MM.1S (cell line): ENCODE measurements around the gene MYO1H.
A peak's percentile ranks its signal among the peaks of the same experiment; 100 is the strongest.

Experiments used
- DNase-seq: peaks from one replicate; pipeline ENCODE4 v3.0.0-alpha.2; 2015
- H2AFZ ChIP-seq: fragments of 300-600 bp; sonication (generic); 2 replicates; pipeline ENCODE4 v1.6.0; 2016; ENCODE audit warnings: antibody characterized with exemption, low read length
- H3F3A ChIP-seq: fragments of 300-600 bp; sonication (generic); 2 replicates; pipeline ENCODE4 v1.6.1; 2016; ENCODE audit warnings: mild to moderate bottlenecking, antibody characterized with exemption, low read length, moderate library complexity, mixed read lengths; ENCODE audit not compliant: insufficient read depth
- H3K27ac ChIP-seq: fragments of 300-600 bp; sonication (generic); 2 replicates; pipeline ENCODE4 v1.5.1; 2016; ENCODE audit warnings: mild to moderate bottlenecking, low read length
- H3K27me3 ChIP-seq: fragments of 300-600 bp; sonication (generic); replicated peaks from 2 replicates; pipeline ENCODE4 v1.6.0; 2016; ENCODE audit warnings: low read length; ENCODE audit not compliant: insufficient read depth
- H3K36me3 ChIP-seq: fragments of 300-600 bp; sonication (generic); replicated peaks from 2 replicates; pipeline ENCODE4 v1.6.1; 2016; ENCODE audit warnings: mild to moderate bottlenecking, low read length, mixed read lengths; ENCODE audit not compliant: insufficient read depth
- H3K4me1 ChIP-seq: fragments of 300-600 bp; sonication (generic); 2 replicates; pipeline ENCODE4 v1.6.1; 2016; ENCODE audit warnings: low read length, mixed read lengths
- H3K4me2 ChIP-seq: fragments of 300-600 bp; sonication (generic); 2 replicates; pipeline ENCODE4 v1.6.0; 2016; ENCODE audit warnings: low read depth, low read length
- H3K4me3 ChIP-seq: fragments of 300-600 bp; sonication (generic); 2 replicates; pipeline ENCODE4 v1.5.1; 2016; ENCODE audit warnings: low read length, mixed read lengths
- H3K79me2 ChIP-seq: fragments of 300-600 bp; sonication (generic); 2 replicates; pipeline ENCODE4 v1.6.1; 2016; ENCODE audit warnings: mixed run types, low read length, mixed read lengths
- H3K9ac ChIP-seq: fragments of 300-600 bp; sonication (generic); 2 replicates; pipeline ENCODE4 v1.6.1; 2016; ENCODE audit warnings: low read length, mixed read lengths
- H3K9me2 ChIP-seq: fragments of 300-600 bp; sonication (generic); replicated peaks from 2 replicates; pipeline ENCODE4 v1.6.1; 2016; ENCODE audit warnings: mild to moderate bottlenecking, low read length, mixed read lengths; ENCODE audit not compliant: insufficient read depth
- H3K9me3 ChIP-seq: fragments of 300-600 bp; sonication (generic); replicated peaks from 2 replicates; pipeline ENCODE4 v1.6.1; 2016; ENCODE audit warnings: mild to moderate bottlenecking, low read length, mixed read lengths; ENCODE audit not compliant: insufficient read depth
- H4K20me1 ChIP-seq: fragments of 300-600 bp; sonication (generic); 2 replicates; pipeline ENCODE4 v1.6.1; 2016; ENCODE audit warnings: mild to moderate bottlenecking, low read length, moderate library complexity, mixed read lengths; ENCODE audit not compliant: insufficient read depth
- EZH2 ChIP-seq: fragments of 300-600 bp; sonication (generic); optimal IDR thresholded peaks from 2 replicates; pipeline ENCODE3; 2017; ENCODE audit warnings: low read depth, mild to moderate bottlenecking, antibody characterized with exemption, low read length, mixed read lengths
- EZH2phosphoT487 ChIP-seq: fragments of 300-600 bp; sonication (generic); IDR thresholded peaks from 2 replicates; pipeline ENCODE4 v1.6.1; 2018; ENCODE audit warnings: antibody characterized with exemption, low read length
- TF ChIP-seq, protein P1 (sequence below): fragments of 300-600 bp; sonication (generic); IDR thresholded peaks from 2 replicates; pipeline ENCODE4 v1.5.1; 2016; ENCODE audit warnings: antibody characterized with exemption, low read length, mixed read lengths

MYO1H gene

DNA sequence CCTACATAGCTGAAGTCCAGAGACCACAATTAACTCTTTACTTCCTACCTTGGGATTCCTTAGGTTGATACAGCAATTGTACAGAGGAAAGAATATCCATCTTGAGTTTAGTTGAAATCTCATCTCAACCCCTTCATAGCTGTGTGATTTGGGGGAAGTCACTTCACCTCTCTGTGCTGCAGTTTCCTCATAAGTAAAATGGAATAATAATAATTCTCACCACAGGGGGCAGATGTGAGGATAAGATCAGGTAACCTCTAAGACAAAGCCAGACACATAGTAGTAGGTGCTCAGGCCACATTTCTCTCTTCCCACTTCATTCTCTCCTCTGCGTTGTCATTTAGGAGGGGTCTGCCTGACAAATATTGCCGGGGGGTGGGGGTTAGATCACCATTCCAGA is 45.3 kb upstream of the MYO1H start:
- no peaks in the 10 kb centered on the region for H4K20me1 ChIP-seq
- DNase-seq: peak; percentile 36
- no peaks in the 10 kb centered on the region for H3F3A ChIP-seq
- TF ChIP-seq, protein P1, sequence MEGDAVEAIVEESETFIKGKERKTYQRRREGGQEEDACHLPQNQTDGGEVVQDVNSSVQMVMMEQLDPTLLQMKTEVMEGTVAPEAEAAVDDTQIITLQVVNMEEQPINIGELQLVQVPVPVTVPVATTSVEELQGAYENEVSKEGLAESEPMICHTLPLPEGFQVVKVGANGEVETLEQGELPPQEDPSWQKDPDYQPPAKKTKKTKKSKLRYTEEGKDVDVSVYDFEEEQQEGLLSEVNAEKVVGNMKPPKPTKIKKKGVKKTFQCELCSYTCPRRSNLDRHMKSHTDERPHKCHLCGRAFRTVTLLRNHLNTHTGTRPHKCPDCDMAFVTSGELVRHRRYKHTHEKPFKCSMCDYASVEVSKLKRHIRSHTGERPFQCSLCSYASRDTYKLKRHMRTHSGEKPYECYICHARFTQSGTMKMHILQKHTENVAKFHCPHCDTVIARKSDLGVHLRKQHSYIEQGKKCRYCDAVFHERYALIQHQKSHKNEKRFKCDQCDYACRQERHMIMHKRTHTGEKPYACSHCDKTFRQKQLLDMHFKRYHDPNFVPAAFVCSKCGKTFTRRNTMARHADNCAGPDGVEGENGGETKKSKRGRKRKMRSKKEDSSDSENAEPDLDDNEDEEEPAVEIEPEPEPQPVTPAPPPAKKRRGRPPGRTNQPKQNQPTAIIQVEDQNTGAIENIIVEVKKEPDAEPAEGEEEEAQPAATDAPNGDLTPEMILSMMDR: peak; percentile 24
- TF ChIP-seq EZH2: no peak
- no peaks in the 10 kb centered on the region for H3K9me3 ChIP-seq
- H3K9me2 ChIP-seq: no peaks in the 10 kb centered on the region
- H3K27me3 ChIP-seq: no peaks in the 10 kb centered on the region; the same call in 1 of the 2 replicates
- H3K4me2 ChIP-seq: no peak overlapping the region
- H3K79me2 ChIP-seq: no peaks in the 10 kb centered on the region
- no peaks in the 10 kb centered on the region for H3K36me3 ChIP-seq
- H3K4me1 ChIP-seq: no peaks in the 10 kb centered on the region
- H3K27ac ChIP-seq: no peak overlapping the region
- H3K4me3 ChIP-seq: no peak overlapping the region
- no peak overlapping the region for H2AFZ ChIP-seq
- H3K9ac ChIP-seq: no peak overlapping the region

DNA sequence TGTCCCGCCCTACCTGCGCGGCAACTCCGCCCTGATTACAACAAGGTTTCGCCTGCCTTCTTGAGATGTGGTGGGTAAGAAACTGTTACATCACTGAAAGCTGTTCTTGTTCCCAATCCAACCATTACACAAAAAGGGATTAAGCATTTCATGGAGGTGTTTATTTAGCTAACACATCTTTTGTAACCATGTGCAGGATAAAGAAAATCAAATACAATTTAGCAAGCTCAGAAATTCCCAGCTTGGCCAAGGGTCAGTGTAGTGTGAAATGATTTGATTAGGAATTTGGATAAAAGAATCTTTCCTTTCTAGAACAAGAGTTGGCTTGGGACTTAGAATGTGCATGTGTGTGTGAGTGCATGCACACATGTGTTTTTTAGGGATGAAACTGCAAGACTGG is 44.9 kb upstream of the MYO1H start:
- Histone ChIP-seq H4K20me1 (no peaks in the 10 kb centered on the region), H3K79me2 (no peaks in the 10 kb centered on the region), H3K36me3 (no peaks in the 10 kb centered on the region), H3K27ac (no peak overlapping the region), H3K4me1 (no peaks in the 10 kb centered on the region), H3K4me3 (no peak overlapping the region), H3K4me2 (no peak overlapping the region), H2AFZ (no peak overlapping the region), H3F3A (no peaks in the 10 kb centered on the region), H3K9me3 (no peaks in the 10 kb centered on the region), H3K9me2 (no peaks in the 10 kb centered on the region), H3K27me3 (no peaks in the 10 kb centered on the region; the same call in 1 of the 2 replicates), H3K9ac (no peak overlapping the region)
- TF ChIP-seq, protein P1: no peak
- TF ChIP-seq EZH2phosphoT487 (no peak), EZH2 (no peak)
- DNase-seq: no peak

DNA sequence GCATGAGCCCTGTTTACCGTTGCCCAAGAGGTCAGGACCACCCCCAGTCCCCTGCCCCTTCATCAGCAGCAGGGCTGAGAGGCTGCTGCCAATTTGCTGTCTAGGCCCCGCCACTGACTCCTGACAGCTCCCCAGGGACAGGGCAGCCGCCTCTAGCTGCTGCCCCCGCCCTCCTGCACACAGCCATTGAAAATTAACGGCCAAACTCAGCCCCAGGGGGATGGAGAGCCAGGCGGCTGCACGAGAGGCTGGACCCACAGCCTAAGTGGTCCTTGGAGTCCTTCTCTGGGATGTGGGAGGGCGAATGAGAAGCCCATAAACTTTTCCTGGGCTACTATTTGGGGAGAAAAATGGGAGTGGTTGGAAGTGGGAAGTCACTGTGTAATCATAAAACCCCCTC is 43.2 kb upstream of the MYO1H start:
- H3K4me3 ChIP-seq: no peak overlapping the region
- H3K4me1 ChIP-seq: no peaks in the 10 kb centered on the region
- H3K4me2 ChIP-seq: no peak overlapping the region
- no peaks in the 10 kb centered on the region for H3K9me3 ChIP-seq
- no peak overlapping the region for H3K27ac ChIP-seq
- peaks cover 8% of the 10 kb centered on the region for H3K27me3 ChIP-seq
- H3K9me2 ChIP-seq: no peaks in the 10 kb centered on the region
- no peaks in the 10 kb centered on the region for H3K79me2 ChIP-seq
- no peak overlapping the region for H2AFZ ChIP-seq
- no peaks in the 10 kb centered on the region for H3K36me3 ChIP-seq
- TF ChIP-seq, protein P1: no peak
- TF ChIP-seq EZH2phosphoT487 (no peak), EZH2 (no peak)
- no peak for DNase-seq
- no peaks in the 10 kb centered on the region for H4K20me1 ChIP-seq
- no peak overlapping the region for H3K9ac ChIP-seq
- H3F3A ChIP-seq: no peaks in the 10 kb centered on the region

DNA sequence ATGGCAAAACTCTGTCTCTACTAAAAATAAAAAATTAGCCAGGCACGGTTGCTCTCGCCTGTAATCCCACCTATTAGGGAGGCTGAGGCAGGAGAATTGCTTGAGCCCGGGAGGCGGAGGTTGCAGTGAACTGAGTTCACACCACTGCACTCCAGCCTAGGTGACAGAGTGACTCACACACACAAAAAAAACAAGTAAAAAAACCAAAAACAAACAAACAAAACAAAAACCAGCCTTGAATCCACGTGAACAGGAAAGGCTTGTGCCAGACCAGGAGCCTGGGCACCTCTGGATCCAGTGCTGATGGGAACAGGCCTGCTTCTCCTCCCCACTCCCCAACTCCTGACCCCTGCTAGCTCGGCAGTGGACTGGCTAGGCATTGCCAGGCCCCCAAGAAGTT is 42.2 kb upstream of the MYO1H start:
- no peaks in the 10 kb centered on the region for H3K9me2 ChIP-seq
- H3F3A ChIP-seq: peaks cover 6% of the 10 kb centered on the region
- H3K9me3 ChIP-seq: no peaks in the 10 kb centered on the region
- H3K79me2 ChIP-seq: no peaks in the 10 kb centered on the region
- H3K4me1 ChIP-seq: peaks cover 1% of the 10 kb centered on the region; the same call in 1 of the 2 replicates
- no peak overlapping the region for H2AFZ ChIP-seq
- peaks cover 8% of the 10 kb centered on the region for H3K27me3 ChIP-seq
- no peaks in the 10 kb centered on the region for H3K36me3 ChIP-seq
- no peak overlapping the region for H3K4me3 ChIP-seq
- no peak overlapping the region for H3K9ac ChIP-seq
- TF ChIP-seq, protein P1: no peak
- no peak for TF ChIP-seq EZH2phosphoT487
- no peak for TF ChIP-seq EZH2
- no peak for DNase-seq
- H3K27ac ChIP-seq: no peak overlapping the region
- no peaks in the 10 kb centered on the region for H4K20me1 ChIP-seq
- no peak overlapping the region for H3K4me2 ChIP-seq
